Fibroblast of lung (primary cell): Measurements from ENCODE around the gene NPC1L1. TPM values are rescaled to one million over a fixed set of nuclear protein-coding genes. Genes with fewer than 3 reads are reported as not detected.

Source experiments
- DNase-seq, 2 donors: peaks; one replicate each; pipeline versions ENCODE4 v3.0.0 to v3.0.0-alpha.2; 2010; ENCODE audit warnings: low read depth in 2 of 2
- H2AFZ ChIP-seq: 2 replicates; pipeline ENCODE4 v1.5.1; 2012; ENCODE audit warnings: low read length, control low read depth, inconsistent platforms
- H3K27ac ChIP-seq: 2 replicates; pipeline ENCODE4 v1.5.1; 2011; ENCODE audit warnings: low read length, control low read depth; ENCODE audit not compliant: insufficient read depth
- H3K27me3 ChIP-seq: 2 replicates; pipeline ENCODE4 v1.5.1; 2011; ENCODE audit warnings: mild to moderate bottlenecking, low read length; ENCODE audit not compliant: control insufficient read depth, insufficient read depth
- H3K36me3 ChIP-seq: 2 replicates; pipeline ENCODE4 v1.5.1; 2011; ENCODE audit warnings: low read length; ENCODE audit not compliant: control insufficient read depth, insufficient read depth
- H3K4me1 ChIP-seq: 2 replicates; pipeline ENCODE4 v1.5.1; 2011; ENCODE audit warnings: low read length; ENCODE audit not compliant: control insufficient read depth, insufficient read depth; ENCODE audit errors: extremely low read depth
- H3K4me2 ChIP-seq: 2 replicates; pipeline ENCODE4 v1.5.1; 2011; ENCODE audit warnings: low read length, control low read depth; ENCODE audit not compliant: insufficient read depth; ENCODE audit errors: extremely low read depth
- H3K4me3 ChIP-seq, 4 experiments: fragments of 200-600 bp in 1 of 4; sonication (generic) in 1 of 4; replicated peaks in 1 of 4; 2 replicates each; pipeline ENCODE4 v1.5.1; 2011 to 2016; ENCODE audit warnings: low read length in 4 of 4, low read depth in 3 of 4, mild to moderate bottlenecking in 3 of 4, control low read depth in 2 of 4, inconsistent platforms in 1 of 4, mixed read lengths in 1 of 4; ENCODE audit not compliant: insufficient read depth in 1 of 4; ENCODE audit errors: control extremely low read depth in 1 of 4
- H3K79me2 ChIP-seq: 2 replicates; pipeline ENCODE4 v1.5.1; 2012; ENCODE audit warnings: mild to moderate bottlenecking, low read length, inconsistent platforms; ENCODE audit not compliant: control insufficient read depth, insufficient read depth
- H3K9ac ChIP-seq: 2 replicates; pipeline ENCODE4 v1.5.1; 2011; ENCODE audit warnings: mild to moderate bottlenecking, low read length, control low read depth; ENCODE audit not compliant: insufficient read depth
- H3K9me3 ChIP-seq: 2 replicates; pipeline ENCODE4 v1.5.1; 2012; ENCODE audit warnings: low read depth, low read length; ENCODE audit not compliant: control insufficient read depth, insufficient read depth
- H4K20me1 ChIP-seq: 2 replicates; pipeline ENCODE4 v1.5.1; 2011; ENCODE audit warnings: low read length; ENCODE audit not compliant: control insufficient read depth, insufficient read depth; ENCODE audit errors: extremely low read depth
- CTCF ChIP-seq, 2 donors: IDR thresholded peaks in 1 of 2; conservative IDR thresholded peaks in 1 of 2; 1 replicate in 1 of 2; 2 replicates in 1 of 2; pipeline ENCODE4 v1.5.1; 2011 to 2012; ENCODE audit warnings: low read length in 2 of 2, control low read depth in 1 of 2, inconsistent platforms in 1 of 2, low read depth in 1 of 2, mild to moderate bottlenecking in 1 of 2
- EZH2 ChIP-seq: IDR thresholded peaks from 2 replicates; pipeline ENCODE4 v1.5.1; 2012; ENCODE audit warnings: low read length, control low read depth, mild to moderate bottlenecking; ENCODE audit errors: missing control alignments
- polyA plus RNA-seq, 2 donors: library from polyadenylated mRNA; depleted of rRNA in 1 of 2; stranded (reverse) in 1 of 2; unstranded in 1 of 2; fragments of >200 nt; gene quantifications; 2 replicates each; pipeline ENCODE4 v1.2.1, GENCODE V29; 2011 to 2012; ENCODE audit warnings: missing spikeins in 1 of 2
- total RNA-seq: library from RNA; depleted of rRNA; stranded (reverse); fragments of >200 nt; gene quantifications from 2 replicates; pipeline ENCODE4 v1.2.1, GENCODE V29; 2014

Gene NPC1L1
- total and polyA plus RNA-seq, 2 donors (not counting 1 experiment from before 2014, with no cell fraction given), result under 0.01 to 0.05 TPM

DNA sequence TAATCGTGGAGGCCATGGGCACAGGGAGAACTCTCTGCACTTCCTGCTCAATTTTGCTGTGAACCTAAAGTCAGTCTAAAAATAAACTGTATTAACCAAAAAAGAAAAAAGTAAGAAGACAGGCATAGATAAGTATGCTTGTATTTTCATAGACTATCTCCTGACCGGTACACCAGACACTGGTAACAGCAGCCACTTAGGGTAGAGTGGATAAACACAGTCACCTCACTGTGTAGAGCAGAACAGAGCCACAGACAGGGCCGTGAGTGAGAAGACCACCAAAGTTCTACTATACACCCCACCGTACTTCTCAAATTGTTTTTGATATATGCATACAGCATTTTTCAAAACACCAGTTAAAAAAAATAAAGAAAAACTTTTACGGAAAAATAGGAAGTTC lies 75.6 kb downstream of the NPC1L1 start:
- Histone ChIP-seq H3K9ac (no peak overlapping the region), H3K79me2 (peaks cover 33% of the 10 kb centered on the region), H3K9me3 (no peaks in the 10 kb centered on the region), H3K4me1 (peaks cover 8% of the 10 kb centered on the region), H3K36me3 (peaks cover 2% of the 10 kb centered on the region), H3K27ac (no peak overlapping the region), H3K4me3 (no peak overlapping the region), H4K20me1 (no peaks in the 10 kb centered on the region), H2AFZ (no peak overlapping the region), H3K4me2 (no peak overlapping the region), H3K27me3 (no peaks in the 10 kb centered on the region)
- TF ChIP-seq CTCF (conservative IDR thresholded peaks at IDR 0.05 in 1 of 2, IDR thresholded peaks at IDR 0.05 in 1 of 2; ENCODE audit: low read depth in 1 of 2, low read length in 2 of 2) (no peak), EZH2 (no peak)
- DNase-seq, result no peak

DNA sequence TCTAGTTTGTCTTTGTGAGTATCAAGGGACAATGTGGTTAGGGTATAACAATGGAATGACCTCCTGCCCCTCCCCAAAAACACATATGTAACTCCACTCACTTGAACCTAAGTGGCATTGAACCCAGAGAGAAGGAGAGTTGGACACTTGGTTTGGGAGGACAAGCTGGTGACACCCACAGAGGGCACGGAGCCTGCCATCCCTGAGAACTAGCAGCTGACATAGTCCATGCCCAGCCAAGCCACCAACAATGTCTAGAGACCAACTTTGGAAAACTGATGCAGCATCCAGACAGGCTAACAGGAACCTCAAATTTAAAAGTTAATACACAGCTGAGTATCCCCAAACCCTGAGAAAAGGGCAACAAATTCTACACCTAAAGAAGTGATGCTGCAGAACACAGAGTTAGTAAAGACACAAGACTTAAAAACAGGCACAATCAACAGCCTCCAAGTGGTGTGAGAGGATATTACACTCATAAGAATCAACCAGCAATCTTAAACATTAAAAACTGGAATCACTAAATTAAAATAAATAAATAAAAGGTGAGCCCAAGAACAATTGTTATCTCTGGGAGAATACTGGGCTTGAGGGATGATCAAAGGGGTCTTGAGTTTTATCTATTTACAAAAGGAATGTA lies 77.8 kb downstream of the NPC1L1 start:
- Histone ChIP-seq H3K9ac (no peak overlapping the region), H3K4me3 (no peak overlapping the region), H3K79me2 (peaks cover 34% of the 10 kb centered on the region), H4K20me1 (no peaks in the 10 kb centered on the region), H3K4me2 (no peak overlapping the region), H3K9me3 (no peaks in the 10 kb centered on the region), H3K36me3 (peaks cover 2% of the 10 kb centered on the region), H3K4me1 (peaks cover 8% of the 10 kb centered on the region), H3K27ac (no peak overlapping the region), H3K27me3 (no peaks in the 10 kb centered on the region), H2AFZ (no peak overlapping the region)
- TF ChIP-seq CTCF (conservative IDR thresholded peaks at IDR 0.05 in 1 of 2, IDR thresholded peaks at IDR 0.05 in 1 of 2; ENCODE audit: low read depth in 1 of 2, low read length in 2 of 2) (peak; percentile 16 to 45), EZH2 (no peak)
- DNase-seq, result peak; percentile 13 to 26

Other genes with a start within 250 kb of the NPC1L1 start
- gene CAMK2B, start 215.7 kb downstream of the NPC1L1 start, total RNA-seq, result 0.17 and 0.26 TPM in 2 replicates
- 0.06 and 0.54 TPM in 2 replicates for gene CAMK2B, start 215.7 kb downstream of the NPC1L1 start, polyA plus RNA-seq
- 67.0 and 68.7 TPM in 2 replicates for gene NUDCD3, start 50.7 kb downstream of the NPC1L1 start, total RNA-seq
- 51.9 and 65.1 TPM in 2 replicates for gene NUDCD3, start 50.7 kb downstream of the NPC1L1 start, polyA plus RNA-seq
- 38.3 and 44.4 TPM in 2 replicates for gene DDX56, start 32.6 kb upstream of the NPC1L1 start, total RNA-seq
- gene DDX56, start 32.6 kb upstream of the NPC1L1 start, polyA plus RNA-seq, result 36.0 and 63.4 TPM in 2 replicates
- 74.7 and 101 TPM in 2 replicates for gene TMED4, start 40.9 kb upstream of the NPC1L1 start, total RNA-seq
- 74.5 and 81.5 TPM in 2 replicates for gene TMED4, start 40.9 kb upstream of the NPC1L1 start, polyA plus RNA-seq
- 40.8 and 69.2 TPM in 2 replicates for gene OGDH, start 65.3 kb upstream of the NPC1L1 start, total RNA-seq
- 60.8 and 74.9 TPM in 2 replicates for gene OGDH, start 65.3 kb upstream of the NPC1L1 start, polyA plus RNA-seq
- gene ZMIZ2, start 207.5 kb upstream of the NPC1L1 start, total RNA-seq, result 5.1 and 9.1 TPM in 2 replicates
- 3.9 and 5.5 TPM in 2 replicates for gene ZMIZ2, start 207.5 kb upstream of the NPC1L1 start, polyA plus RNA-seq